ENCODE results near the gene KRT40.

Gene KRT40

GRCh38 chr17:40993084-40993483 is 9.0 kb upstream of the KRT40 start:
- H3K4me3 ChIP-seq (replicated peaks; ENCODE audit: insufficient read depth, low read length) = no peak overlapping the region
- H3K27ac ChIP-seq (replicated peaks) = no peak overlapping the region
- peaks cover 2% of the 10 kb centered on the region for H3K27me3 ChIP-seq (ENCODE audit: insufficient read depth, poor library complexity, severe bottlenecking)
- TF ChIP-seq REST (IDR thresholded peaks at IDR 0.05; ENCODE audit: insufficient replicate concordance, low read depth) = no peak
- no peak for TF ChIP-seq POLR2AphosphoS5 (IDR thresholded peaks at IDR 0.05; ENCODE audit: low read depth)
- TF ChIP-seq GABPA (IDR thresholded peaks at IDR 0.05; ENCODE audit: low read depth) = no peak
- no peak for TF ChIP-seq CTCF (IDR thresholded peaks at IDR 0.05; ENCODE audit: insufficient read depth, low read length)
- no peak for TF ChIP-seq SPI1 (IDR thresholded peaks at IDR 0.05; ENCODE audit: borderline replicate concordance, low read depth)
- no peak for DNase-seq (ENCODE audit: low read depth in 1 of 2, low spot score in 1 of 2)

GRCh38 chr17:40992666-40993065 is 8.5 kb upstream of the KRT40 start:
- DNase-seq (ENCODE audit: low read depth in 1 of 2, low spot score in 1 of 2) = no peak
- H3K27ac ChIP-seq (replicated peaks) = no peak overlapping the region
- no peak for TF ChIP-seq GABPA (IDR thresholded peaks at IDR 0.05; ENCODE audit: low read depth)
- TF ChIP-seq CTCF (IDR thresholded peaks at IDR 0.05; ENCODE audit: insufficient read depth, low read length) = no peak
- TF ChIP-seq POLR2AphosphoS5 (IDR thresholded peaks at IDR 0.05; ENCODE audit: low read depth) = no peak
- TF ChIP-seq SPI1 (IDR thresholded peaks at IDR 0.05; ENCODE audit: borderline replicate concordance, low read depth) = no peak
- no peak for TF ChIP-seq REST (IDR thresholded peaks at IDR 0.05; ENCODE audit: insufficient replicate concordance, low read depth)

GRCh38 chr17:40986920-40987319 is 2.8 kb upstream of the KRT40 start:
- TF ChIP-seq REST (IDR thresholded peaks at IDR 0.05; ENCODE audit: insufficient replicate concordance, low read depth) (no peak), CTCF (IDR thresholded peaks at IDR 0.05; ENCODE audit: insufficient read depth, low read length) (no peak), POLR2AphosphoS5 (IDR thresholded peaks at IDR 0.05; ENCODE audit: low read depth) (no peak), GABPA (IDR thresholded peaks at IDR 0.05; ENCODE audit: low read depth) (no peak), SPI1 (IDR thresholded peaks at IDR 0.05; ENCODE audit: borderline replicate concordance, low read depth) (no peak)
- Histone ChIP-seq H3K4me3 (replicated peaks; ENCODE audit: insufficient read depth, low read length) (no peak overlapping the region), H3K27ac (replicated peaks) (no peak overlapping the region), H3K27me3 (ENCODE audit: insufficient read depth, poor library complexity, severe bottlenecking) (peaks cover 4% of the 10 kb centered on the region)
- DNase-seq (ENCODE audit: low read depth in 1 of 2, low spot score in 1 of 2) = no peak

More at GRCh38 chr17:40992666-40993065, 8.5 kb upstream of the KRT40 start:
- Histone ChIP-seq H3K4me3 (replicated peaks; ENCODE audit: insufficient read depth, low read length) (no peak overlapping the region), H3K27me3 (ENCODE audit: insufficient read depth, poor library complexity, severe bottlenecking) (no peaks in the 10 kb centered on the region)

Measured in HL-60 (cell line).